Fibroblast of lung (primary cell): ENCODE data around the gene MAST2. TPM values are rescaled to one million over a fixed set of nuclear protein-coding genes. Genes with fewer than 3 reads are reported as not detected.

ENCODE experiments used
- DNase-seq, 2 donors: peaks; one replicate each; pipeline versions ENCODE4 v3.0.0 to v3.0.0-alpha.2; 2010; ENCODE audit warnings: low read depth in 2 of 2
- H2AFZ ChIP-seq: 2 replicates; pipeline ENCODE4 v1.5.1; 2012; ENCODE audit warnings: low read length, control low read depth, inconsistent platforms
- H3K27ac ChIP-seq: 2 replicates; pipeline ENCODE4 v1.5.1; 2011; ENCODE audit warnings: low read length, control low read depth; ENCODE audit not compliant: insufficient read depth
- H3K27me3 ChIP-seq: 2 replicates; pipeline ENCODE4 v1.5.1; 2011; ENCODE audit warnings: mild to moderate bottlenecking, low read length; ENCODE audit not compliant: control insufficient read depth, insufficient read depth
- H3K36me3 ChIP-seq: 2 replicates; pipeline ENCODE4 v1.5.1; 2011; ENCODE audit warnings: low read length; ENCODE audit not compliant: control insufficient read depth, insufficient read depth
- H3K4me1 ChIP-seq: 2 replicates; pipeline ENCODE4 v1.5.1; 2011; ENCODE audit warnings: low read length; ENCODE audit not compliant: control insufficient read depth, insufficient read depth; ENCODE audit errors: extremely low read depth
- H3K4me2 ChIP-seq: 2 replicates; pipeline ENCODE4 v1.5.1; 2011; ENCODE audit warnings: low read length, control low read depth; ENCODE audit not compliant: insufficient read depth; ENCODE audit errors: extremely low read depth
- H3K4me3 ChIP-seq, 4 experiments: fragments of 200-600 bp in 1 of 4; sonication (generic) in 1 of 4; replicated peaks in 1 of 4; 2 replicates each; pipeline ENCODE4 v1.5.1; 2011 to 2016; ENCODE audit warnings: low read length in 4 of 4, low read depth in 3 of 4, mild to moderate bottlenecking in 3 of 4, control low read depth in 2 of 4, inconsistent platforms in 1 of 4, mixed read lengths in 1 of 4; ENCODE audit not compliant: insufficient read depth in 1 of 4; ENCODE audit errors: control extremely low read depth in 1 of 4
- H3K79me2 ChIP-seq: 2 replicates; pipeline ENCODE4 v1.5.1; 2012; ENCODE audit warnings: mild to moderate bottlenecking, low read length, inconsistent platforms; ENCODE audit not compliant: control insufficient read depth, insufficient read depth
- H3K9ac ChIP-seq: 2 replicates; pipeline ENCODE4 v1.5.1; 2011; ENCODE audit warnings: mild to moderate bottlenecking, low read length, control low read depth; ENCODE audit not compliant: insufficient read depth
- H3K9me3 ChIP-seq: 2 replicates; pipeline ENCODE4 v1.5.1; 2012; ENCODE audit warnings: low read depth, low read length; ENCODE audit not compliant: control insufficient read depth, insufficient read depth
- H4K20me1 ChIP-seq: 2 replicates; pipeline ENCODE4 v1.5.1; 2011; ENCODE audit warnings: low read length; ENCODE audit not compliant: control insufficient read depth, insufficient read depth; ENCODE audit errors: extremely low read depth
- EZH2 ChIP-seq: IDR thresholded peaks from 2 replicates; pipeline ENCODE4 v1.5.1; 2012; ENCODE audit warnings: low read length, control low read depth, mild to moderate bottlenecking; ENCODE audit errors: missing control alignments
- polyA plus RNA-seq, 2 donors: library from polyadenylated mRNA; depleted of rRNA in 1 of 2; stranded (reverse) in 1 of 2; unstranded in 1 of 2; fragments of >200 nt; gene quantifications; 2 replicates each; pipeline ENCODE4 v1.2.1, GENCODE V29; 2011 to 2012; ENCODE audit warnings: missing spikeins in 1 of 2
- total RNA-seq: library from RNA; depleted of rRNA; stranded (reverse); fragments of >200 nt; gene quantifications from 2 replicates; pipeline ENCODE4 v1.2.1, GENCODE V29; 2014
- TF ChIP-seq, protein P1 (sequence below), 2 donors: IDR thresholded peaks in 1 of 2; conservative IDR thresholded peaks in 1 of 2; 1 replicate in 1 of 2; 2 replicates in 1 of 2; pipeline ENCODE4 v1.5.1; 2011 to 2012; ENCODE audit warnings: low read length in 2 of 2, control low read depth in 1 of 2, inconsistent platforms in 1 of 2, low read depth in 1 of 2, mild to moderate bottlenecking in 1 of 2

Gene MAST2
- total and polyA plus RNA-seq, 2 donors (not counting 1 experiment from before 2014, with no cell fraction given), result 17.5 to 24.9 TPM

GRCh38 chr1:45793942-45794604 is 9.3 kb upstream of the MAST2 start:
- Histone ChIP-seq H3K27ac (no peak overlapping the region), H3K79me2 (no peaks in the 10 kb centered on the region), H3K4me3 (no peak overlapping the region), H4K20me1 (no peaks in the 10 kb centered on the region), H3K9ac (no peak overlapping the region), H3K36me3 (no peaks in the 10 kb centered on the region), H3K4me1 (no peaks in the 10 kb centered on the region), H3K4me2 (no peak overlapping the region), H2AFZ (peak overlapping the region; percentile 51), H3K9me3 (no peaks in the 10 kb centered on the region), H3K27me3 (no peaks in the 10 kb centered on the region)
- DNase-seq, result no peak
- TF ChIP-seq EZH2, result no peak
- TF ChIP-seq, protein P1, sequence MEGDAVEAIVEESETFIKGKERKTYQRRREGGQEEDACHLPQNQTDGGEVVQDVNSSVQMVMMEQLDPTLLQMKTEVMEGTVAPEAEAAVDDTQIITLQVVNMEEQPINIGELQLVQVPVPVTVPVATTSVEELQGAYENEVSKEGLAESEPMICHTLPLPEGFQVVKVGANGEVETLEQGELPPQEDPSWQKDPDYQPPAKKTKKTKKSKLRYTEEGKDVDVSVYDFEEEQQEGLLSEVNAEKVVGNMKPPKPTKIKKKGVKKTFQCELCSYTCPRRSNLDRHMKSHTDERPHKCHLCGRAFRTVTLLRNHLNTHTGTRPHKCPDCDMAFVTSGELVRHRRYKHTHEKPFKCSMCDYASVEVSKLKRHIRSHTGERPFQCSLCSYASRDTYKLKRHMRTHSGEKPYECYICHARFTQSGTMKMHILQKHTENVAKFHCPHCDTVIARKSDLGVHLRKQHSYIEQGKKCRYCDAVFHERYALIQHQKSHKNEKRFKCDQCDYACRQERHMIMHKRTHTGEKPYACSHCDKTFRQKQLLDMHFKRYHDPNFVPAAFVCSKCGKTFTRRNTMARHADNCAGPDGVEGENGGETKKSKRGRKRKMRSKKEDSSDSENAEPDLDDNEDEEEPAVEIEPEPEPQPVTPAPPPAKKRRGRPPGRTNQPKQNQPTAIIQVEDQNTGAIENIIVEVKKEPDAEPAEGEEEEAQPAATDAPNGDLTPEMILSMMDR (conservative IDR thresholded peaks at IDR 0.05 in 1 of 2, IDR thresholded peaks at IDR 0.05 in 1 of 2; ENCODE audit: low read depth in 1 of 2, low read length in 2 of 2), result no peak

GRCh38 chr1:45796381-45796780 is 7.0 kb upstream of the MAST2 start:
- no peak overlapping the region for H3K9ac ChIP-seq
- no peaks in the 10 kb centered on the region for H3K9me3 ChIP-seq
- H3K27ac ChIP-seq, result no peak overlapping the region
- H2AFZ ChIP-seq, result no peak overlapping the region
- no peaks in the 10 kb centered on the region for H3K27me3 ChIP-seq
- H4K20me1 ChIP-seq, result no peaks in the 10 kb centered on the region
- no peak overlapping the region for H3K4me2 ChIP-seq
- no peaks in the 10 kb centered on the region for H3K36me3 ChIP-seq
- TF ChIP-seq, protein P1 (conservative IDR thresholded peaks at IDR 0.05 in 1 of 2, IDR thresholded peaks at IDR 0.05 in 1 of 2; ENCODE audit: low read depth in 1 of 2, low read length in 2 of 2), result no peak
- TF ChIP-seq EZH2, result no peak
- H3K4me1 ChIP-seq, result no peaks in the 10 kb centered on the region
- H3K79me2 ChIP-seq, result no peaks in the 10 kb centered on the region
- no peak overlapping the region for H3K4me3 ChIP-seq
- no peak for DNase-seq

GRCh38 chr1:45796946-45797345 is 6.5 kb upstream of the MAST2 start:
- Histone ChIP-seq H3K9me3 (no peaks in the 10 kb centered on the region), H3K9ac (no peak overlapping the region), H3K27me3 (no peaks in the 10 kb centered on the region), H3K4me2 (no peak overlapping the region), H3K27ac (no peak overlapping the region), H4K20me1 (no peaks in the 10 kb centered on the region), H2AFZ (no peak overlapping the region), H3K79me2 (no peaks in the 10 kb centered on the region), H3K4me3 (no peak overlapping the region), H3K36me3 (no peaks in the 10 kb centered on the region), H3K4me1 (peaks cover 1% of the 10 kb centered on the region)
- no peak for DNase-seq
- no peak for TF ChIP-seq EZH2
